Measurements from ENCODE around the gene STYXL1. TPM values are rescaled to one million over a fixed set of nuclear protein-coding genes. Genes with fewer than 3 reads are reported as not detected.

Gene STYXL1
- total RNA-seq, 1 experiment from 2014 or later: 42.3 TPM

GRCh38 chr7:76049295-76049694, 1.5 kb upstream of the STYXL1 start:
- intact Hi-C loops (cut with micrococcal nuclease; ENCODE audit: unreplicated experiment): loop anchor here (5.0 kb wide), 2 partner anchors 57 to 83 kb away; partner anchors contain the start of gene TMEM120A
- ChIA-PET POLR2A (no interaction called here), CTCF (no interaction called here)
- Mint-ChIP-seq H3K27me3 (ENCODE audit: insufficient read depth, unreplicated experiment) (no peaks in the 10 kb centered on the region), H3K36me3 (ENCODE audit: insufficient read depth, unreplicated experiment) (peaks cover 60% of the 10 kb centered on the region), H3K4me1 (ENCODE audit: low read depth, unreplicated experiment) (peaks cover 23% of the 10 kb centered on the region), H3K4me3 (ENCODE audit: unreplicated experiment) (peak overlapping the region; percentile 100), H3K27ac (ENCODE audit: unreplicated experiment) (peak overlapping the region; percentile 99), H3K9me3 (ENCODE audit: unreplicated experiment) (no peaks in the 10 kb centered on the region)
- H3K4me3 ChIP-seq (ENCODE audit: low read depth, low read length): peak overlapping the region; percentile 77
- no peaks in the 10 kb centered on the region for H3K27me3 ChIP-seq (replicated peaks; ENCODE audit: control insufficient read depth, insufficient read depth, low read length)
- no peak for TF ChIP-seq CTCF (IDR thresholded peaks at IDR 0.05; ENCODE audit: insufficient read depth in 1 of 2, low read depth in 1 of 2, low read length in 1 of 2, severe bottlenecking in 1 of 2, unreplicated experiment in 1 of 2)
- no peaks in the 10 kb centered on the region for H3K9me3 ChIP-seq
- no peaks in the 10 kb centered on the region; the same call in 1 of the 2 replicates for H3K36me3 ChIP-seq (ENCODE audit: control insufficient read depth, insufficient read depth, low read length)
- peaks cover 13% of the 10 kb centered on the region for H3K4me1 ChIP-seq
- BruUV-seq (replicated peaks): no TSS peak
- no peak for DNase-seq

- no peaks in the 10 kb centered on the region; the same call in 1 of the 2 replicates for H3K36me3 ChIP-seq (ENCODE audit: control insufficient read depth, insufficient read depth, low read length)
- ChIA-PET POLR2A (interaction anchor here (1.2 kb wide), 1 partner anchor 28 kb away, joined by 4 read pairs; no protein-coding TSS in a partner anchor), CTCF (interaction anchor here (1.2 kb wide), 2 partner anchors 20 to 214 kb away, joined by 4 to 5 read pairs; no protein-coding TSS in a partner anchor)
- TF ChIP-seq CTCF (IDR thresholded peaks at IDR 0.05; ENCODE audit: insufficient read depth in 1 of 2, low read depth in 1 of 2, low read length in 1 of 2, severe bottlenecking in 1 of 2, unreplicated experiment in 1 of 2): peak; percentile 11 to 28
- peak in 1 of 2 experiments; percentile 32 for DNase-seq
- H3K27ac Mint-ChIP-seq (ENCODE audit: unreplicated experiment): peak overlapping the region; percentile 99
- H3K4me1 ChIP-seq: peaks cover 13% of the 10 kb centered on the region
- intact Hi-C loops (cut with micrococcal nuclease; ENCODE audit: unreplicated experiment): loop anchor here (5.0 kb wide), 2 partner anchors 56 to 84 kb away; partner anchors contain the start of gene TMEM120A
- no peaks in the 10 kb centered on the region for H3K27me3 Mint-ChIP-seq (ENCODE audit: insufficient read depth, unreplicated experiment)
- no peaks in the 10 kb centered on the region for H3K27me3 ChIP-seq (replicated peaks; ENCODE audit: control insufficient read depth, insufficient read depth, low read length)
- H3K4me3 Mint-ChIP-seq (ENCODE audit: unreplicated experiment): peak overlapping the region; percentile 100
- H3K9me3 Mint-ChIP-seq (ENCODE audit: unreplicated experiment): no peaks in the 10 kb centered on the region
- H3K36me3 Mint-ChIP-seq (ENCODE audit: insufficient read depth, unreplicated experiment): peaks cover 59% of the 10 kb centered on the region
- no peaks in the 10 kb centered on the region for H3K9me3 ChIP-seq
- peak overlapping the region; percentile 77 for H3K4me3 ChIP-seq (ENCODE audit: low read depth, low read length)
- no TSS peak for BruUV-seq (replicated peaks)
- peaks cover 23% of the 10 kb centered on the region for H3K4me1 Mint-ChIP-seq (ENCODE audit: low read depth, unreplicated experiment)
Observed at GRCh38 chr7:76048668-76048988, 828 bp upstream of the STYXL1 start.

GRCh38 chr7:76047305-76047810, 442 bp downstream of the STYXL1 start:
- H3K4me3 Mint-ChIP-seq (ENCODE audit: unreplicated experiment): peak overlapping the region; percentile 100
- H3K36me3 Mint-ChIP-seq (ENCODE audit: insufficient read depth, unreplicated experiment): peaks cover 50% of the 10 kb centered on the region
- no peaks in the 10 kb centered on the region for H3K9me3 Mint-ChIP-seq (ENCODE audit: unreplicated experiment)
- no peaks in the 10 kb centered on the region for H3K27me3 Mint-ChIP-seq (ENCODE audit: insufficient read depth, unreplicated experiment)
- Histone ChIP-seq H3K9me3 (no peaks in the 10 kb centered on the region), H3K4me3 (ENCODE audit: low read depth, low read length) (peak overlapping the region; percentile 77), H3K27me3 (replicated peaks; ENCODE audit: control insufficient read depth, insufficient read depth, low read length) (no peaks in the 10 kb centered on the region), H3K4me1 (peaks cover 13% of the 10 kb centered on the region), H3K36me3 (ENCODE audit: control insufficient read depth, insufficient read depth, low read length) (no peaks in the 10 kb centered on the region; the same call in 1 of the 2 replicates)
- H3K27ac Mint-ChIP-seq (ENCODE audit: unreplicated experiment): peak overlapping the region; percentile 99
- peaks cover 16% of the 10 kb centered on the region for H3K4me1 Mint-ChIP-seq (ENCODE audit: low read depth, unreplicated experiment)
- BruUV-seq (replicated peaks): TSS peak; percentile 90
- no peak for DNase-seq
- POLR2A ChIA-PET: interaction anchor here (0.6 to 1.2 kb wide), 14 partner anchors 10 to 215 kb away, joined by 3 to 14 read pairs (median 4); partner anchors contain the start of genes POR and TMEM120A
- no peak for TF ChIP-seq CTCF (IDR thresholded peaks at IDR 0.05; ENCODE audit: insufficient read depth in 1 of 2, low read depth in 1 of 2, low read length in 1 of 2, severe bottlenecking in 1 of 2, unreplicated experiment in 1 of 2)
- intact Hi-C loops (cut with micrococcal nuclease; ENCODE audit: unreplicated experiment): loop anchor here (5.0 kb wide), 2 partner anchors 55 to 85 kb away; partner anchors contain the start of gene TMEM120A
- CTCF ChIA-PET: interaction anchor here (0.8 to 1.2 kb wide), 2 partner anchors 22 to 54 kb away, joined by 3 to 4 read pairs; no protein-coding TSS in a partner anchor
